ENCODE measurements around the gene CR1L.

DNA sequence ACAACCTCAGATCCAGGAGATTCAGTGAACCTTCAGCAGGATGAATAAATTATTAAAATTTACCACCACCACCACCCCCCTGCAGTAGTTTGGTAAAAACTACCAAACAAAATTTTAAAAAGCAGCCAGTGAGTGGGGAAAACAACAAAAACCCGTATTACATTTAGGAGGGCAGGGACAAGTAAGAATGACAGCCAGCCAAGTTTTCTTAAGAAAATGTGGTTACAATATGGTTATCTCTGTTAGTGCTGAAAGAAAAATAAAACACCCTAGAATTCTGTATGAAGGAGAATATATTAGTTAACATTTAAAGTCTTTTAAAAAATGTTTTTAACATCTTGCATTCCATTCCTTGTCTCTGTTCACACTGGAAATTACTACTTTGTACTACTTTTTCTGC, 121.6 kb downstream of the CR1L start:
- TF ChIP-seq, protein P1, sequence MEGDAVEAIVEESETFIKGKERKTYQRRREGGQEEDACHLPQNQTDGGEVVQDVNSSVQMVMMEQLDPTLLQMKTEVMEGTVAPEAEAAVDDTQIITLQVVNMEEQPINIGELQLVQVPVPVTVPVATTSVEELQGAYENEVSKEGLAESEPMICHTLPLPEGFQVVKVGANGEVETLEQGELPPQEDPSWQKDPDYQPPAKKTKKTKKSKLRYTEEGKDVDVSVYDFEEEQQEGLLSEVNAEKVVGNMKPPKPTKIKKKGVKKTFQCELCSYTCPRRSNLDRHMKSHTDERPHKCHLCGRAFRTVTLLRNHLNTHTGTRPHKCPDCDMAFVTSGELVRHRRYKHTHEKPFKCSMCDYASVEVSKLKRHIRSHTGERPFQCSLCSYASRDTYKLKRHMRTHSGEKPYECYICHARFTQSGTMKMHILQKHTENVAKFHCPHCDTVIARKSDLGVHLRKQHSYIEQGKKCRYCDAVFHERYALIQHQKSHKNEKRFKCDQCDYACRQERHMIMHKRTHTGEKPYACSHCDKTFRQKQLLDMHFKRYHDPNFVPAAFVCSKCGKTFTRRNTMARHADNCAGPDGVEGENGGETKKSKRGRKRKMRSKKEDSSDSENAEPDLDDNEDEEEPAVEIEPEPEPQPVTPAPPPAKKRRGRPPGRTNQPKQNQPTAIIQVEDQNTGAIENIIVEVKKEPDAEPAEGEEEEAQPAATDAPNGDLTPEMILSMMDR (conservative IDR thresholded peaks at IDR 0.05; ENCODE audit: low read depth, low read length), result no peak
- TF ChIP-seq EZH2 (IDR thresholded peaks at IDR 0.05; ENCODE audit: borderline replicate concordance, low read depth, low read length, poor library complexity, severe bottlenecking), result no peak

All from A673 (cell line).